B cell (primary cell): ENCODE results near the gene ALG5. TPM values are rescaled to one million over a fixed set of nuclear protein-coding genes. Genes with fewer than 3 reads are reported as not detected.

ENCODE experiments used
- ATAC-seq: fragments of 200-7000 bp; cut with Tn5 transposase; one replicate; pipeline ENCODE4 v1.10.0; 2021; ENCODE audit warnings: low read depth, mild to moderate bottlenecking, moderate number of reproducible peaks, moderate library complexity
- CTCF ChIA-PET: fragments of 350-600 bp; sonication (Branson Sonifier 250); formaldehyde crosslinking; loops from one replicate; lab custom pipeline; 2021; ENCODE audit warnings: antibody characterized with exemption, inconsistent platforms; lab: Charles Lee
- POLR2A ChIA-PET: fragments of 350-600 bp; sonication (Branson Sonifier 250); formaldehyde crosslinking; loops from one replicate; lab custom pipeline; 2021; ENCODE audit warnings: antibody characterized with exemption; lab: Charles Lee
- DNase-seq: peaks from one replicate; pipeline ENCODE4 v3.0.0; 2013
- H2AFZ ChIP-seq: 2 replicates; pipeline ENCODE4 v1.6.1; 2012; ENCODE audit warnings: mild to moderate bottlenecking, low read depth, low read length; ENCODE audit not compliant: insufficient read depth, poor library complexity, severe bottlenecking
- H3K27ac ChIP-seq, 2 donors: 1 replicate in 1 of 2; 2 replicates in 1 of 2; pipeline ENCODE4 v1.5.1; 2012 to 2013; ENCODE audit warnings: low read length in 2 of 2, mild to moderate bottlenecking in 2 of 2, moderate library complexity in 1 of 2
- H3K27me3 ChIP-seq, 4 experiments: fragments of 200-600 bp in 1 of 4; sonication (generic) in 1 of 4; replicated peaks in 1 of 4; 1 replicate in 2 of 4; 2 replicates in 2 of 4; pipeline versions ENCODE4 v1.6.1 to v1.7.0; 2013 to 2016; ENCODE audit warnings: low read length in 3 of 4, mild to moderate bottlenecking in 2 of 4, mixed read lengths in 1 of 4, moderate library complexity in 1 of 4; ENCODE audit not compliant: insufficient read depth in 4 of 4, control insufficient read depth in 3 of 4; ENCODE audit errors: control extremely low read depth in 1 of 4
- H3K36me3 ChIP-seq, 2 experiments: replicated peaks in 1 of 2; 1 replicate in 1 of 2; 2 replicates in 1 of 2; pipeline versions ENCODE4 v1.6.1 to v1.7.1; 2013; ENCODE audit warnings: low read length in 1 of 2; ENCODE audit not compliant: insufficient read depth in 2 of 2, control insufficient read depth in 1 of 2; ENCODE audit errors: control extremely low read depth in 1 of 2, extremely low read depth in 1 of 2
- H3K4me1 ChIP-seq, 2 donors: fragments of 200-600 bp in 1 of 2; sonication (generic) in 1 of 2; 1 replicate in 1 of 2; 2 replicates in 1 of 2; pipeline versions ENCODE4 v1.5.1 to v1.6.1; 2013 to 2017; ENCODE audit warnings: low read length in 2 of 2; ENCODE audit not compliant: control insufficient read depth in 2 of 2, insufficient read depth in 2 of 2
- H3K4me2 ChIP-seq: replicated peaks from 2 replicates; pipeline ENCODE3; 2012; ENCODE audit warnings: mild to moderate bottlenecking, low read depth, low read length; ENCODE audit not compliant: poor library complexity, severe bottlenecking
- H3K4me3 ChIP-seq, 5 experiments: fragments of 200-600 bp in 1 of 5; sonication (generic) in 1 of 5; 1 replicate in 3 of 5; 2 replicates in 2 of 5; pipeline versions ENCODE4 v1.5.1 to v1.7.0; 2011 to 2016; ENCODE audit warnings: low read length in 4 of 5, mild to moderate bottlenecking in 4 of 5, low read depth in 2 of 5, control low read depth in 1 of 5, moderate library complexity in 1 of 5; ENCODE audit not compliant: insufficient read depth in 1 of 5; ENCODE audit errors: control extremely low read depth in 1 of 5, extremely low read depth in 1 of 5
- H3K79me2 ChIP-seq: fragments of 200-600 bp; sonication (generic); one replicate; pipeline ENCODE4 v1.6.0; 2016; ENCODE audit warnings: low read length; ENCODE audit not compliant: control insufficient read depth, insufficient read depth
- H3K9ac ChIP-seq: fragments of 200-600 bp; sonication (generic); 2 replicates; pipeline ENCODE4 v1.6.1; 2017; ENCODE audit warnings: mild to moderate bottlenecking, low read length, moderate library complexity
- H3K9me3 ChIP-seq, 3 donors: one replicate each; pipeline versions ENCODE4 v1.6.1 to v1.7.1; 2013; ENCODE audit warnings: low read length in 2 of 3; ENCODE audit not compliant: control insufficient read depth in 2 of 3, insufficient read depth in 1 of 3; ENCODE audit errors: control extremely low read depth in 1 of 3
- H4K20me1 ChIP-seq: 2 replicates; pipeline ENCODE4 v1.6.0; 2012; ENCODE audit warnings: mild to moderate bottlenecking, low read length; ENCODE audit not compliant: insufficient read depth, control insufficient read depth, poor library complexity, severe bottlenecking
- H3K27ac Mint-ChIP-seq: one replicate; pipeline ENCODE4 v1.8.0; 2021; ENCODE audit warnings: mixed read lengths
- H3K27me3 Mint-ChIP-seq: one replicate; pipeline ENCODE4 v1.8.0; 2021; ENCODE audit warnings: mixed read lengths
- H3K4me1 Mint-ChIP-seq: one replicate; pipeline ENCODE4 v1.8.0; 2021; ENCODE audit warnings: mixed read lengths
- H3K4me3 Mint-ChIP-seq: one replicate; pipeline ENCODE4 v1.8.0; 2021; ENCODE audit warnings: mixed read lengths
- H3K9me3 Mint-ChIP-seq: one replicate; pipeline ENCODE4 v1.8.0; 2022; ENCODE audit warnings: mixed read lengths; ENCODE audit not compliant: insufficient read depth
- CTCF ChIP-seq: fragments of 200-600 bp; IDR thresholded peaks from one replicate; pipeline ENCODE4 v1.8.0; 2022; ENCODE audit warnings: antibody characterized with exemption, mild to moderate bottlenecking
- EZH2 ChIP-seq: IDR thresholded peaks from 2 replicates; pipeline ENCODE4 v1.6.1; 2012; ENCODE audit warnings: borderline replicate concordance, low read depth, mild to moderate bottlenecking, moderate library complexity, low read length; ENCODE audit not compliant: insufficient read depth, poor library complexity, severe bottlenecking
- WGBS: methylation state at CpG from one replicate; pipeline ENCODE4 v1.1.5; 2013; ENCODE audit warnings: missing lambda C conversion rate; ENCODE audit not compliant: insufficient coverage; 5-methylcytosine and 5-hydroxymethylcytosine counted together
- intact Hi-C: fragments of 100-400 bp; cut with micrococcal nuclease; formaldehyde crosslinking; loops from one replicate; pipeline ENCODE4 v1.10.0; 2022
- polyA plus RNA-seq: library from polyadenylated mRNA; depleted of rRNA; stranded (reverse); fragments of >200 nt; gene quantifications from 2 replicates; pipeline ENCODE4 v1.2.3, GENCODE V29; 2012
- total RNA-seq, 2 donors: library from RNA; stranded (reverse); fragments of 120-200 nt in 1 of 2; gene quantifications; 1 replicate in 1 of 2; 2 replicates in 1 of 2; pipeline versions ENCODE4 v1.2.3 to v1.2.4, GENCODE V29; 2013 to 2022

Gene ALG5
- total and polyA plus RNA-seq, 2 donors (not counting 1 experiment from before 2014, with no cell fraction given) = 15.2 to 21.0 TPM

- H3K9me3 ChIP-seq = no peaks in the 10 kb centered on the region
- no peaks in the 10 kb centered on the region for H3K27me3 Mint-ChIP-seq
- H3K27ac Mint-ChIP-seq = no peak overlapping the region
- H3K4me3 ChIP-seq = no peak overlapping the region
- DNase-seq = no peak
- no peaks in the 10 kb centered on the region for H3K4me1 ChIP-seq
- no peak overlapping the region for H3K4me2 ChIP-seq
- H3K79me2 ChIP-seq = no peaks in the 10 kb centered on the region
- TF ChIP-seq EZH2 (no peak), CTCF (no peak)
- H3K27ac ChIP-seq = no peak overlapping the region
- no peak overlapping the region for H2AFZ ChIP-seq
- no peak overlapping the region for H3K4me3 Mint-ChIP-seq
- H3K36me3 ChIP-seq = peaks cover 14 to 61% of the 10 kb centered on the region in 2 experiments
- POLR2A ChIA-PET = no interaction called here
- ATAC-seq = no peak
- no peaks in the 10 kb centered on the region for H3K9me3 Mint-ChIP-seq
- 100% methylated on average over 1 of the region's 2 CpGs for WGBS
- no peaks in the 10 kb centered on the region for H3K4me1 Mint-ChIP-seq
- H4K20me1 ChIP-seq = no peaks in the 10 kb centered on the region
- intact Hi-C loops = no loop called here
- CTCF ChIA-PET = no interaction called here
- H3K9ac ChIP-seq = no peak overlapping the region
- no peaks in the 10 kb centered on the region for H3K27me3 ChIP-seq
Measured at GRCh38 chr13:36965767-36966166, 33.4 kb downstream of the ALG5 start.

GRCh38 chr13:36959456-36960116 is 39.6 kb downstream of the ALG5 start:
- no peaks in the 10 kb centered on the region for H4K20me1 ChIP-seq
- H3K27ac ChIP-seq = no peak overlapping the region
- H3K9me3 ChIP-seq = no peaks in the 10 kb centered on the region
- no peaks in the 10 kb centered on the region for H3K27me3 ChIP-seq
- no peak overlapping the region for H3K4me3 Mint-ChIP-seq
- DNase-seq (no peak), ATAC-seq (no peak)
- intact Hi-C loops = no loop called here
- H3K9ac ChIP-seq = no peak overlapping the region
- no peak overlapping the region for H3K27ac Mint-ChIP-seq
- H3K27me3 Mint-ChIP-seq = no peaks in the 10 kb centered on the region
- H3K4me2 ChIP-seq = no peak overlapping the region
- H3K4me3 ChIP-seq = no peak overlapping the region
- CTCF ChIA-PET = no interaction called here
- H2AFZ ChIP-seq = no peak overlapping the region
- H3K4me1 ChIP-seq = peaks cover 0 to 4% of the 10 kb centered on the region in 2 donors
- H3K9me3 Mint-ChIP-seq = no peaks in the 10 kb centered on the region
- WGBS = no CpG with 5 or more reads among the region's 2 CpGs
- TF ChIP-seq CTCF = no peak
- no peak for TF ChIP-seq EZH2
- no peaks in the 10 kb centered on the region for H3K79me2 ChIP-seq
- POLR2A ChIA-PET = no interaction called here
- peaks cover 2% of the 10 kb centered on the region for H3K4me1 Mint-ChIP-seq
- peaks cover 9 to 39% of the 10 kb centered on the region in 2 experiments for H3K36me3 ChIP-seq
